NCI-H82 treated with DMSO at 0.1 percent for 48 hours (cell line): ENCODE measurements around the gene SMOC2.

ENCODE experiments used
- DNase-seq: peaks from one replicate; lab custom pipeline; 2025; ENCODE audit not compliant: unreplicated experiment; lab: John Stamatoyannopoulos, UW

Gene SMOC2

DNA sequence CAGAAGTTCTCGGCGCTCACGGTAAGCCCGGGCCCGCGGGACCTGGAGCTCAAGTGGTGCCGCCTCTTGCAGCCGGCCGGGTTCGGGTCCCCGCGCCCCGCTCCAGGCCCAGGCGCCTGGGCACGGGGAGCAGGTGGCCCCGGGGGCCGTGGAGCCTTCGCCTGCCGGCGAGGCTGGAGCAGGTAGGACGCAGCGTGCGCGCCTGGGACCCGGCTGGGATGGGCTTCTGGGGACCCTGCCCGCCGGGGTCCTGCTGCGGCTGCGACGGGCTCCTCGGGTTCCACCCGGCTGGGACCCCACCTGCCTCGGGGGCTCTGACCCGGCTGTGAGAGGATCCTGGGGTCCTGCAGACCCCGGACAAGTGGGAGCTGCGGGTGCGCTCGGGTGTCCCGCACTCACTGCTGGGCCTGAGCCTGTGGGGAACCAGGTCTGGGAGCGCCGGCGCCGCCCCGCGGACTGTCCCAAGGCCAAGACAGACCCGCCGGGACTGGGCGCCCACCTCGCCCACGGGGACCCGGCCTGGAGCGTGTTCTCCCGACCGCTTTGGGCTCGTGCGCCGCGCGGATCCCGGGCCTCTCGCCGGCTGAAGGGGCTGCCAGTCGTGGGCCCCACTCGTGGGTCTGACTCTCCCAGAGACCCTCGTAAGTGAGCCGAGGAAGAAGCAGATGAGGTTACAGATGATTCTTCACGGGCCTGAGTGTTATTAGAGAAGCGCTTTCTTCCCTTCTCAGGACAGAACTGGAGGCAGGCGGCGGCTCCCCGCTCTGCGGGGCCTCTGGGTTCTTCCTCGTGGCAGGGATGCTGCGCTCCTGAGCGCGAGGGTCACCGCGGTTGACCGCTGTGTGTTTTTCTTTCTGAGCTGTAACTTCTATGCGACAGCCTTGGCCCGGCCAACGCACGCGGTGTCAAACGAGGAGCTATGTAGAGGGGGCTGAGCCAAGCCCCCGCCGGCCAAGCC, 729 bp downstream of the SMOC2 start:
- no peak for DNase-seq

DNA sequence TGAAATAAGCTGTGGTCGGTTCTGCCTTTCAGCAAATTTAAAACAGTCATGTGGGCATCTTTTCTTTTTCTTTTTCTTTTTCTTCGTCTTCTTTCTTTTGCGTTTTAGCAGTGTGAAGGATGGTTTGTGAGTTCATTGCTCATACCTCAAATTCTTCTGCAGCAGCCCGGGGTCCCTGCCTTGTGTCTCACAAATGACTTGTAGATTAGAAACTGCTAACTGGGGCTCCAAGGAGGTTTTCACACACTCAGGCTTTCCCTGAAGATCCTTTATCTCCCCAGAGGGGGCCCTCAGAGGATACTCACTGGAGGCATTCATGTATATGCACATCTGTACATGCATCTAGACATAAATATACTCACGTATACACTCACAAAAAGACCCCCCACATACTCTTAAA, 1.7 kb downstream of the SMOC2 start:
- no peak for DNase-seq

DNA sequence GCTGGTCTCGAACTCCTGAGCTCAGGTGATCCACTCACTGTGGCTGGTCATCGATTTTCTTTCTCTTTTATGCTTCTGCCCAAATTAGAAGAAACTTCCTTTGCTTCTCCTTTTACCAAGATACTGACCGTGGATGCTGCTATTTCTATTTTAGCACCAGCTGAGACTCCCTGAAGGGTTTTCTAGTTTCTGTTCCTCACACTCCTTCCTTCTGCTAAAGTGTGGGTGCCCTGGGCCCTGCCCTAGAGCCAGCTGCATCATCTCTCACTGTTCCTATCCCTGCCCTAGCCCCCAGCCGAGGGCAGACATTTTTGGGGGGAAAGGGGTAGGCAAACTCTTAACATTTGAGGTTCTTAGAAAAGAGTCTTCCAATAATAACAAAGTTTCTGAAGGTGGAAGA, 6.3 kb downstream of the SMOC2 start:
- no peak for DNase-seq

DNA sequence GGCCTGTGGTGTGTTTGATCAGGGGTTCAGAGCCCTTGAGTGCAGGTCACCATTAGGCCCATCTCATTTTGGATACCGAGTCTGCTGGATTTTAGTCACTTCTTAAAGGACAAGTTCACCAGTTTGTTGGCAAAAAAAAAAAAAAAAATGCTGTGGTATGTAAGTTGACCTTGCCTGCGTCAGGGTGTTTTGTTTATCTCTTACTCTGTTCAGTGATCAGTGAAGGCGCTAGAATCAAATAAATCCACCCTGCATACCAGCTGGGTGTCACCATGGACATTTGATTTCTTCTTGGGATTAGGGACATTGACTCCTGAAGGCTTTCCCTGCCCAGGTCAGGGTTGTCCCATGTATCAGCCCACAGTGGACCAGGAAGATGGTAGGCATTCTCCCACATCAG, 6.7 kb downstream of the SMOC2 start:
- no peak for DNase-seq

DNA sequence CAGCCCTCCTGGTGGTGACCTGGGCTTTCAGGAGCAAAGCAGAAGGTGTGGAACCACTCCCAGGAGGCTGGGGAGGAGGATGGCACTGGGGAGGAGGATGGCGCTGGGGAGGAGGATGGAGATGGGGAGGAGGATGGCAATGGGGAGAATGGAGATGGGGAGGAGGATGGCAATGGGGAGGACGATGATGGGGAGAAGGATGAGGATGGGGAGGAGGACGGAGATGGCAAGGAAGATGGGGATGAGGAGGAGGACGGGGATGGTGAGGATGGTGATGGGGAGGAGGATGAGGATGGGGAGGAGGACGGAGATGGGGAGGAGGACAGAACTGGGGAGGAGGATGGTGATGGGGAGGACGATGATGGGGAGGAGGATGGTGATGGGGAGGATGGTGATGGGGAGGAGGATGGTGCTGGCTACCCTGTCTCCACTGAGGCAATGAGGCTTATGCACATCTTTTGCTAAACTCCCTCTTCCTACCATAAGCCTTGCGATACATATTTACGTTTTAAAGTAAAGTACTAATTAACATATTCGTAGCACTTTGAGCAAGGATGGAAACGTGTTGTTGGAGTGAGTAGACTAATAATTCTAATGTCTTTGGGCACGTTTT, 7.4 kb downstream of the SMOC2 start:
- DNase-seq, result no peak

DNA sequence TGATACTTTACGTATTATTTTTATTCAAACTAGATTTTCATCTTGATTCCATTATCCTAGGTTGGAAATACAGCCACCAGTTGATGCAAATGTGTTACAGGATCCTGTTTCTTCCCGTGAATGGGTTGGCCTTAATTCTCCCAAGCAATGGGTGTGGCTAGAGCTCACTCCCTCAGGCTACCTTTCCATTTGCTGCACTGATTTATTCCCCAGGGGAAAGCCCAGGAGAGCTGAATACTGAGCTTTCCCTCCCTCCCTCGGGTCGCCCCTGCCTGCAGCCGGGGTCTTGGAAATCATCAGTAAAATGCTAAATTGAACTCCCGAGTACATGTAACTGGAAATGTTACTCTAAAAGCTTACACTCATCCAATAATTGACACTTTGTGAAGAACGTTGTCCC, 9.9 kb downstream of the SMOC2 start:
- no peak for DNase-seq

DNA sequence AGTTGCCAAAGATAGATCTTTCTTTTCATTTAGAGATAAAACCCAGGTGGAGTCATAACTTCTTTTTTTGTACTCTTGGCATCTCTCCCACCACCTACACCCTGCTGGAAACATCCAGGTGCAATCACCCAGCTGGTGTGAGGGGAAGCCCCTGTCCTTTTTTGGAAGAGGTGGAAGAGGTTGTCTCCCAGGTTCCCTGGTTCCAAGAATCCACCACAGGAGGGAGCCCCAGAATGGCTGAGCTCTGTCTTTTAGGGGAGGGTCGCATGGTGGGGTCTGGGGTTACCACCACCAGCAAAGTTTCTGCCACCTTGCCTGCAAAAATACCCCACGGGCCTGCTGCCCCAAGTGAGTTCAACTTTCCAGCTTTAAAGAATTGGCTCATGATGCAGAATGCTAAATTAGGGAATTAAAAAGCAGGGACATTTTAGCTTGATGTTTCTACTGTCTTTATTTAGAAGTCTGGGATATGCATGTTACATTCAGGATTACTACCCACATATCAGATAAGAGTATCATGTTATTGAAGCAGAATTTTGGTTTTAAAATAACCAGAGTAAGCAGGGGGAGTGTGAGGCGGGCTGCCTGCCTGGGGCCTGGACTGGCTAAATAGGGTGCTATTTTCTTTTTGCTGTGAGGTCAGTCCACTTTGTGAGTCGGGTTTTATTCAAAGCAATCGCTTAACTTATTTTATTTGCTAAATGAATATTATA, 11.0 kb downstream of the SMOC2 start:
- no peak for DNase-seq

DNA sequence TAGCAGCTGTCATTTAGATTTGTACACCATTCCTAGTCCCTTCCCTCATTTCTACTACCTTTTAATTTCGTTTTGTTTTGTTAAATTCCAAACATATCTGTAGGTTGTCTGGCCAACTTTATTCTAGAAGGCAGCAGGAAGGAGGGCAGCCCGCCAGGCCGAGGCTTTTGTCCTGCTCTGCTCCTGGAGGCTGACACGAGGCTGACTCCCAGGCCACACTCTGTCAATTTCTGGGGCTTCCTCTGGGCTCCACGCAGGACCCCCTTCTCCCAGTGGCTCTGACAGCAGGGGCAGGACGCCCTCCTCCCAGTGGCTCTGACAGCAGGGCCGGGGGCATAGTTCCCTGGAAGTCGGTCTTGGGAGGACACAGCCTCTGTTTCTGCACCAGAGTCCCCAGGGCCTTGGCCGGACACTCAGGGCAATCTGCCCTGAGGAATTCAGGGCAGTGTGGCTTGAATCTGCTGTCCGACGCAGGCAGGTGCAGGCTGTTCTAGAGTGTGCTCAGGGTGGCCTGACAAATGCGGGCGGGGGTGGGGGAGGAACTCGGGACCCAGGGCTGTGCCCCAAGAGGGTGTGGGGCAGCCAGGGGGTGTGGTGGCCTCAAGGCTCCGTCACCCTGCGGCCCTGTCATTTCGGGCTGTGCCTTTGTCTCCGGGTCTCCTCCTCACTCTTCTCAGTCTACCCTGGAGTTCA, 11.8 kb downstream of the SMOC2 start:
- DNase-seq, result no peak

DNA sequence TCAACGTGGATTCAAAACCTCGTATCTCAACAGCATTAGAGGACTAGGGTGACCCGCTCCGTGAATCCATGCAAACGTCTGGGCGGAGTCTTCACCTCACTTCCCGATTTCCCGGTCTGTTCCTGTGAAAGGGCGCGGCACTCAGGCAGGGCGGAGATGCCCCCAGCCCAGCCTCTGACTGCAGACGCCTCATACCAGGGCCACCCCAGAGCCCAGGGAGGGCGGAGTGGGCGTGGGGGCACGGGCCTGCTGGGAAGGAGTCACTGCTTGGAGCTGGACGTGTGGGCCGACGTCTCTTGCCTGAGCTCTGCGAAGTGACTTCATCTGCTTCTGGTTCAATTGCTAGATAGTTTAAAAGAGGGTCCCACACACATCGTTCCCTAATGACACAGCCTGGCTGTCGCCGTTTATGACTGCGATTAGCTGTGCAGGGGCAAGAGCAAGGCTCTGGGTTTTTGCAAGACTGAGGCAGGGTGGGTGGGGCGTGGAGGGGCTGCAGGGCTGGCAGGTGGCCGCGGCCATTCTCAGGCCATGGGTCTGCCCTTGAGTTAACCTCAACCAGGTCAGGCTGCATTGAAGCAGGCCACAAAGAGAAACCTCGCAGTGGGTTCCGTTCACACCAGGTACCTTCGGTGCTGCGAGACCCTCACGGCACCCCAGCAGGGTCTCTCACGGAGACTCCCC, 15.0 kb downstream of the SMOC2 start:
- DNase-seq, result no peak

DNA sequence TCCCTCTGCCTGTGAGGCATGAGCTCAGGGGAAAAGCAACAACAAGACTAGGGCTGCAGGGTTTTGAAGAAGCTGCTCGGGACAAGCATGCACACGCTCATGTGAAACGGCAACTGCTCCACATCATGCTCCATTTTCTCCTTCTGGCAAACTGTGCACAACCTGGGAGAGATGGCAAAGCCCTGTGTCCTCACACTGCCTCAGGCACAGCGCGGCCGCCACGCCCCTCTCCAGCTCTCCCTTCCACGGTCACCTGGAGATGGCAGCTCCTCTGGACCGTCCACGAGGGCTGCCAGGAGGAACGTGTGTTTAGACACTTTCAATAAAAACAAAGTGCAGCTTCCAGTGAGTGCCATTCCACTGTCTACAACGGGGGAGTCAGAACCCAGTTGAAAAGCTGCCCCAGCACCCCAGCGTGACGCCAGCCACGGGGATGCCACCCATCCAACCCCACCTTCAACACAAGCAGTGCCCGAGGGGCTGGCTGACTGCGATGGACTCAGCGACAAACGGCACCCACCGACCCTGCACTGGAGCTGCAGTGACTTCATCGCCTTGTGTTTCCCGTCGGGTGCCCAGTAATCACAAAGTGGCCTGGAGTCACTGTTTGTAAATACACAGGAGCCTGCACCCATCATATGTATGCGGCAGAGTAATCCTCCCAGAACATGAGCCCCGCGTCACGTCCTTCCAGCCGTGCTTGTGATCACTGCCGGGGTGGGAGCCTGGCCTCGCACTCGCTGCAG, 16.1 kb downstream of the SMOC2 start:
- no peak for DNase-seq

DNA sequence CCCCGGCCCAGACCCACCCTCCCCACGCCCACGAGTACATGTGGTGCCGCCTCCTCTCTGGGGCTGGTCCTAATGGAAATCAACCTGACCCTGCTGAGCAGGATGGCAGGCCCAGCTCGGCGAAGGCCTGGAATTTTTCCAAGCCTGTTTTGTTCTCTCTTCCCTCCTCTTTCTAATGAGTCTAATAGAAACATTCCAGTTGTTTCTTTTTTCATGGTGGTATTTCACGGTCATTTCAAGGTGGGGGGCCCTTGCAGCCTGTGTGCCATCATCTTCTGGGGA, 16.6 kb downstream of the SMOC2 start:
- no peak for DNase-seq

DNA sequence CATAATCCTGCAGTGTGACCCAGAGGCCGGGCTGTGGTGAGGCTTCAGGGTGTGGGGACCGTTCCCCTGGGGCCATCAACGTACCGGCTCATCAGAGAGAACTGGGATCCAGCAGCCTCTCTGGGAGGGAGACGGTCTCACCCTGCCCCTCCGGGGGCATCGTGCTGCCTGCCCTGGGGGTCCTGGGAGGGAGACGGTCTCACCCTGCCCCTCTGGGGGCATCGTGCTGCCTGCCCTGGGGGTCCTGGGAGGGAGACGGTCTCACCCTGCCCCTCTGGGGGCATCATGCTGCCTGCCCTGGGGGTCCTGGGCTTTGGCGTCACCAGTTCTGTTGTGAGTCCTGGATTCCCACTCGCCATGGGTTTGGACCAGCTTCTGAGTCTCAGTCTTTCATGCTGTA, 17.1 kb downstream of the SMOC2 start:
- no peak for DNase-seq

DNA sequence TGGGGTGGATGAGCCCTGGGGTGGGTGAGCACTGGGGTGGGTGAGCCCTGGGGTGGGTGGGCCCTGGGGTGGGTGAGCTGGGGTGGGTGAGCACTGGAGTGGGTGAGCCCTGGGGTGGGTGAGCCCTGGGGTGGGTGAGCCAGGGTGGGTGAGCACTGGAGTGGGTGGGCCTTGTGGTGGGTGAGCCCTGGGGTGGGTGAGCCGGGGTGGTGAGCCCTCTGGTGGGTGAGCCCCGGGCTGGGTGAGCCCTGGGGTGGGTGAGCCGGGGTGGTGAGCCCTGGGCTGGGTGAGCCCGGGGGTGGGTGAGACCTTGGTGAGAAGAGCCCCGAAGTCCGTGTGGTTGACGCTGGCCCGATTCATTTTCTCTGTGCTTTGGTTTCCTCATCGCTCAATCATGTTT, 18.6 kb downstream of the SMOC2 start:
- no peak for DNase-seq

DNA sequence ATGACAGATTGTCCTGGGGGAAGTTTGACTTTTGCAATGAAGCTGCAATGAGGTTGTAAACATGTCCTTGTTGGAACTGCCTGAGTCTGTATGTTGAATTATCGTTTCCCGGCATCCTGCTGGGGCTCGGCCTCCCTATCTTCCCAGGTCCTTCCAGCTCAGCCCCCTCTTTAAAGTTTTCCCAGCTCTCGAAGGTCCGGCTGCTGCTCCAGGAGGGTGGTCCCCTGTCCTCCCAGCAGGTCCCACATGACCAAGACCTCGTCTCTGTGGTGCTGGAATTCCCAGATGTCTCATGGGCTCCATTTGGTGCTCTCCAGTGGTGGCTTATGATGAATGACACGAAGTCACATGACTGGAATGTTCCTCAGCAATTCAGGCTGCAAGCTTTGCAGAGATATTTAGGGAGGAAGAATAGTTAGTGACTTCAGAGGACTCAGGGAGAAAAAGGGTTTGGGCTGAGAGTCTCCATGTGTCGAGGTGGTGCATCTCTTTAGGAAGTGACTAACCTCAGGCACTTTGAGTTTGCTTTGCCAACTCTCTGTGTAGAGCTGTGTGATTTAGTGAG, 21.4 kb downstream of the SMOC2 start:
- no peak for DNase-seq

DNA sequence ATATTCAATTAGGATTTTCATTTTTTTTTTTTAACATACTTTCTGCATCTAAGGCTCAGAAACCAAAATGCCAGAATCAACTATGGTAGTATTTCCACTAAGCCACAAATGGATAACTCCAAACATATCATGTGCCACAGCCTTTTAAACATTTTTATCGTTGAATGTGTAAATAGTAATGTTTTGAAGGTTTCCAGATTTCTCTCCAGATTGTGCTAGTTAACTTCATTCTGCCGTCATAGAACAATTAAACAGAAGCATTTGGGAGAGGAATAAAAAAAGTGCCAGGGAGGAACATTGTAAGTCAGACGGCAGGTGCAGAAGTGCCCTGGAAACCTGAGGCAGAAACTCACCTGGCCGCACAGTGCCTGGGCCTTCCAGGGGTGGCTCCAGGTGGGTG, 23.6 kb downstream of the SMOC2 start:
- DNase-seq, result no peak

DNA sequence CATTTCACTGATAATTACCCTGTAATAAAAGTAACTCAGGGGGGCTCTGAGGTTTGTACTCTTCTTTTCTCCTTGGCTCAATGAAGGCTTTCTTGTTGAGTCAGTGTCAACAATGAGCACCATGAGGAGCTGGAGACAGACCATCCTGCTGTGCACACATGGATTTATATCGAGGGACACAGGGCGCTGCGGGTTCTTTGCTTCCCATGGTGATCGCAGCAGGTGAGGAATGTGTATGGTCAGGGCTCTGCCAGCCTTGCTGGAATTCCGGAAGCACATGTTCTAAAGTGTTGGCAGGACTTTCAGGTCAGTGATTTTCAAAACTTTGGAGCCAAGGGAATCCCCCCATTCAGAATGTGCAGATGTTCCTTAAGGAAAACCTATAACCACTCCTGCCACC, 27.1 kb downstream of the SMOC2 start:
- no peak for DNase-seq

DNA sequence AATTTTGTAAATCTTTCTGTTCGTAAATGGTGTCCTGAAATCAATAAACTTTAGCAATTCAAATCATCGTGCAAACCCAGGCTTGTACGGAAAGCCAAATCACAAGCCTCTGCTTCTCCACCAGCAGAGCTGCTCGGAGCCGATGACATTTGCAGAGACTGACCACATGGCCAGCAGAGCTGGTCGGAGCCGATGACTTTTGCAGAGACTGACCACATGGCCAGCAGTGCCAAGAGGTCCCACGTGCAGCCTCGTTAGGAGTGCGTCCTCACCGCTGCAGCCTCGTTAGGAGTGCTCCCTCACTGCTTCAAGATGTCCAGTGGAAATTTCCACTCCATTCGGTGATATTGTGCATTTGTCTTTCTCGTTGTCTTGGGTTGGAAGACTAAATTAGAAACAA, 28.5 kb downstream of the SMOC2 start:
- no peak for DNase-seq

DNA sequence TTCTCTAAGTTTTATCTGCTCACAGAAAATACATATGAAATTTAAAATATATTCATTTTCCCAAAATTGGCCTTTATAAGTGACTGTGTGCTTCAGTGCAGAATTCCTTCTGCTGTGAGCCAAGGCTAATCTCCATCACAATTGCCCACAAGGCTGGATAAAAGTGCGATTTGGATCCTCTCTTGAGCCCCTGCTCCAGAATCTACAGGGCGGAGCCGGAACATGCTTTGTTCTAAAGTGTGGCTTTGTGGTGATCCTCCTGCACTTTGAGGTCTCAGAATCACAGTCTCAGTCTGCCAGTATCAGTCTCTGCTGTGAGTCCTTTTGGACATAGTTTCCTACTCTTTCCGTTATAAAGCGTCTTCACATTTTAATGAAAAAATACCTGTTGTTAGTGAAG, 28.9 kb downstream of the SMOC2 start:
- no peak for DNase-seq

DNA sequence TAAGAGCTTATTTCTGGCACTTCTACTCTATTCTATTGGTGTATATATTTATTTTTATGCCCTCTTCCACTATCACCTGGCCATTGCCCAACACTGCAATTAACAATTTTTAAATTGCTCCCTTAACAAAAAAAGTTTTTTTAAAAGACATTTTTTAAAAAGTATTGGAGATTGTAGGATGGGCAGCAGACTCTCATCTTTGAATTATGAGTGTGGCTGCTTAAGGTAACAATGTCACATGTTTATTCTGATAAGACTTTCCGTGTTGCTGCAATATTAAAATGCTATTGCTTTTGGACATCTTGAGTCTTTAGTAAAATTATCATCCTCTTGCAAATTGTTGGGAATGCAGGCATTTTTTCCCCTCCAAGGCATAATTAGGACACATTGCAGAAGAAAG, 31.4 kb downstream of the SMOC2 start:
- DNase-seq, result no peak

DNA sequence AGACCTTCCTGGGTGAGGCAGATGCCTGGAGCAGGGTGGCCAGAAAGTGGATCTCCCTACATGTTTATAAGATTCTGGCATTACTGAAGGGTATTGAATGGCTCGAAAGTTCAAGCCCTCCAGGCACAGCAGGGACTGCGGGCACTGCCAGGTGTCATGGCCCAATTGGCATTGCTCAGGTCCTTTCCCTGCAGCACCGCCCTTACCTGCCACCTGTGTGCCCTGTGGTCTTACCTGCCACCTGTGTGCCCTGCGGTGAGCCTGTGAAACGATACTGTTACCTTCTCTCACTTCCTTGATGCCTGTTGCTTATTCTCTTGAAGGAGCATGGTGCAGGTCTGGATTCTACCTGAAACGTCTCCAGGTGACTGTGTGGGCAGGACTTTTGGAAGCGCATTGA, 32.2 kb downstream of the SMOC2 start:
- DNase-seq, result no peak
